Activated CD4-positive, alpha-beta T cell treated with anti-CD3 and anti-CD28 coated beads, Interleukin-2, Interleukin-4, amounts not matched to agents 100 ng/mL and 50 ng/mL, durations not matched to agents 16 hours and 8 hours (primary cell): ENCODE measurements around the gene RPS15A.
A peak's percentile ranks its signal among the peaks of the same experiment; 100 is the strongest.

Source experiments
- DNase-seq: peaks from one replicate; pipeline ENCODE4 v3.0.0-alpha.2; 2020; ENCODE audit warnings: low spot score

Gene RPS15A

DNA sequence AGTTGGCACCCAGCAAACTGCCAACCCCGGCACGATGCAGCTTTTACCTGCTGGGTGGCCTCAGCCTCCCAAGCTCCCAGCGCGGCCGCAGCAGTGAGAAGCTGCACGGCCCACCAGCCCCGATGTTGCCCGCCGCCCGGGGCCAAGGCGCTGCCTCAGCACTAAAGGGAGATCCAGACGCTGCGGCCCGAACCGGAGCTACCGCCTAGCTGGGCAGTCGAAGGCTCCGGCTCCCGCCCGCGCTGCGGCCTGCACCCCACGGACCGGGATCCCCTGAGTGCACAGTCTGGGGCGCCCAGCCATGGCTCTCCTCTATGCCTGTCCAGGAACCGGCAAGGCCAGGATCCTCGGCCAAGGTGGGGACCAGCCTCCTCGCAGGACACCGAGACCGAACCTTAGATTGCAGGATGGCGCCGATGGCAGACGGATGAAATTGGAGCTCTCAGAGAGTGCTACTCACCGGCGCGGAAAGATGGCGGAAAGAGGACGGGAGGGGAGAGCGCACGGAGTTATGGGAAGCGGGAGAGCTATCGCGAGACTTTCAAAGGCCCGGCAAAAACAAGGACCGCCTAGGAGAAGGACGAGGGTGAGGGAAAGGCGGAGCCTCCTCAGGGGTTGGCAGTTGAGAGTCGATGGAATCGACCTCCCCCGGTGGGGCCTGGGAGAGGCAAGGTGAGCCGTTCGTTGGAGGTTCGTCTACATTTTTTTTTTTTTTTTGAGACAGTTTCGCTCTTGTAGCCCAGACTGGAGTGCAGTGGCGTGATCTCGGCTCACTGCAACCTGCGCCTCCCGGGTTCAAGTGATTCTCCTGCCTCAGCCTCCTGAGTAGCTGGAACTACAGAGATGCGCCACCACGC is at the start of gene RPS15A:
TSS of gene RPS15A (minus strand) at position 485 of the 857 bp plus-strand sequence. CDS start 1,221 bp downstream, outside the sequence.
- peak; percentile 96 for DNase-seq

DNA sequence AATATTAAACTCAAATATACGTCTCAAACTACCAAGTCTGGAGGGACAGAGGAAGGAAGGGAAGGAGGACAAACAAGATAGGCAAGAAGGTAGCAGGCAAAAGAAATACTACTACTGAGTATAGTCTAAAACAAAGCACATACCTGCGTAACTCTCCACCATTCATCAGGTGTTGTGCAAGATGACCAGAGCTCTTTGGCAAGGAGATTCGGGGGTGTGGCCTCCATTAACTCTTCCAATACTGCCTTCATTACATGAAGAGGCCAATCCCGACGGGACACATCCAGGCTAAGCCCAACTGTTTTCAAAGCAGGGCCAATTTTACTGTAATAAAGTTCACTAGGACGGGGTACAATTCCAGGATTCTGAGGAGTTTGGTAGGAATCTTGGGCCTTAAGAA is 49.4 kb upstream of the RPS15A start:
- DNase-seq, result no peak

GRCh38 chr16:18836702-18837101 is 46.6 kb upstream of the RPS15A start:
- DNase-seq, result peak; percentile 8

GRCh38 chr16:18834864-18835263 is 44.7 kb upstream of the RPS15A start:
- DNase-seq, result no peak

GRCh38 chr16:18833707-18834505 is 43.8 kb upstream of the RPS15A start:
- no peak for DNase-seq

GRCh38 chr16:18832613-18833012 is 42.5 kb upstream of the RPS15A start:
- DNase-seq, result no peak

DNA sequence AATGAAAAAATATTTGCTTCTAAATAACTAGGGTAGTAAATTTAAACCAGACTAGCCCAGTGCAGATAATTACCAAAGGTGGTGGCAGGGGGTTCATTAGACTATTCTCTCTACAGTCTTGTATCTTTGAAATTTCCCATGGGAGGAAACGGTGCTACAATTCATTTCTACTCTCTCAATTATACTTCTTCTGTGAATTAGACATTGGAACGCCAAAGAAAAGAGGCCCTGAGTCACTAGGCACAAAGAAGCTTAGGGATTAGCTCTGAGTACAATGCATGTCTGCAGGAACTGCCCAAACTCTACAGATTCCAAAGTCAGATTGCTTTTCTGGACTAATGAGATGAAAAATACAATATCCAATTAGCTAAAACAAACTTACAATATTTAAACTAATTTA is 41.9 kb upstream of the RPS15A start:
- no peak for DNase-seq

- DNase-seq, result no peak
Measured at GRCh38 chr16:18829251-18829650, 39.1 kb upstream of the RPS15A start.

GRCh38 chr16:18827890-18828289 is 37.8 kb upstream of the RPS15A start:
- no peak for DNase-seq

DNA sequence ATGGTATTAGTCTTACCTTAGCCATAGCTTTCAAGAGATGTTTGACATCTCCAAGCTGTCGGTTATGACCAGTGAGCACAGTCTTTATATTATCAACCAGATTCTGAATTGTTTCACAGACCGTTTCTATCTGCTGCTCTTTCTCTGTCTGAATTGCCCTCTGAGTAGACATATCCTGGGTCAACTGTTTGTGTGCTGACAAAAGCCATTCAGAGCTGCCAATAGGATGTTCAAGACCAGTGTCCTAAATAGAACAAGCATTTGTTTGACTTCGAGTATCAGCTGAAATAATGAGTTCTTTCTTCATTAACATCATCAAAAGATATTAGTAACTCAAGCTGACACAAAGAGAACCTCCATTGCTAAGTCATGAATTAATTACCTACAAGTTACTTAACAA is 26.2 kb upstream of the RPS15A start:
- DNase-seq, result no peak

DNA sequence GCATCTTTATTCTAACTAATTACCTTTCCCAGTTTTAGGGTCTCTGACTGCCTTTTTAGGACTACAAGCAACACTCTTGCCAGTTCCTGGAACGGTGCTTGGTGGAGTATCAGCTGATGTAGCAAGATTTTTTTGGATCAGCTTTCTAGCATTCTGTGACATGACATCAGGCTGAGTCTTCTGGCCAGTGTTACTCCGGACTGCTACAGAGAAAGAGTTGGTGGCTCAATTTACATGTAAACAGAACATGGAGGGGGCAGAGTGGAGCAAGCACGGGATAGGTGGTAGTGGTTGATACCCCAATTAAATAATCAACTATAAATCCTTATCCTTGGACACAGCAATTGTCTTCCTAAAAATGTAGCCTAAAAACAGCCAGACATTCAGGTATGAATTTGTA is 21.8 kb upstream of the RPS15A start:
- DNase-seq, result no peak

DNA sequence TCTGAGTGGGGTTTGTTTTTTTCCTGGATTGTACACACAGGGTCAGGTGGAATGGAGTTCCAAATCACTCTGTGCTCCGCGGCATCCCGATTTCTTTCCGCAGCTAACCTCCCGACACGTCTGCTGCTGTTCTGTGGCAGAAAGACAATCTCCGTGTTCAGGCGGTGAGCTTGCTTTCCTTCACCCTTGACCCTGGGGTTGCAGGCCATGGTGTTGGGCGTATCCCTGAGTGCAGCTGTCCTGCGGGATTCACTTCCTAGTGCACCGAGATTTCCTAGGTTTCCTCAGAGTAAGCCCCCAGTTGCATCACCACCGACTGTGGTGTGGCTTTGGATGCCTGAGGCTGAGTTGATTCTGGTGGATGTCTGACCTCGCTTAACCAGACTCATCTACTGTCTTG is 19.0 kb upstream of the RPS15A start:
- DNase-seq, result no peak

GRCh38 chr16:18805257-18805773 is 15.2 kb upstream of the RPS15A start:
- no peak for DNase-seq

DNA sequence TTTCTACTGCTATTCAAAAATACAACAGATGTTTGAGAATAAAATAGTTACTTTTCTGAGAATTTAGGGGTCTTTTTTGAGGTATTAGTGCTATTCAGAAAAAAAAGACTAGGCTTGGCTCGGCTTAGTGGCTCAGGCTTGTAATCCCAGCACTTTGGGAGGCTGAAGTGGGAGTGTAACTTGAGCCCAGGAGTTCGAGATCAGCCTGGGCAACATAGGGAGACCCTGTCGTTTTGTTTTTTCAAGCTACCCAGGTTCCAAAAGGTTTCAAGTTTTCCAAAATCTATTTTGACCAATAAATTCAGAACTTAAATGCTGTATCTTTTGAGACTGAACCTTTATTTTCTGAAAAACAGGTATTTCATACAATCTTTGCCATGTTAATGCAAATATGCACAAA is 14.4 kb upstream of the RPS15A start:
- DNase-seq, result no peak

DNA sequence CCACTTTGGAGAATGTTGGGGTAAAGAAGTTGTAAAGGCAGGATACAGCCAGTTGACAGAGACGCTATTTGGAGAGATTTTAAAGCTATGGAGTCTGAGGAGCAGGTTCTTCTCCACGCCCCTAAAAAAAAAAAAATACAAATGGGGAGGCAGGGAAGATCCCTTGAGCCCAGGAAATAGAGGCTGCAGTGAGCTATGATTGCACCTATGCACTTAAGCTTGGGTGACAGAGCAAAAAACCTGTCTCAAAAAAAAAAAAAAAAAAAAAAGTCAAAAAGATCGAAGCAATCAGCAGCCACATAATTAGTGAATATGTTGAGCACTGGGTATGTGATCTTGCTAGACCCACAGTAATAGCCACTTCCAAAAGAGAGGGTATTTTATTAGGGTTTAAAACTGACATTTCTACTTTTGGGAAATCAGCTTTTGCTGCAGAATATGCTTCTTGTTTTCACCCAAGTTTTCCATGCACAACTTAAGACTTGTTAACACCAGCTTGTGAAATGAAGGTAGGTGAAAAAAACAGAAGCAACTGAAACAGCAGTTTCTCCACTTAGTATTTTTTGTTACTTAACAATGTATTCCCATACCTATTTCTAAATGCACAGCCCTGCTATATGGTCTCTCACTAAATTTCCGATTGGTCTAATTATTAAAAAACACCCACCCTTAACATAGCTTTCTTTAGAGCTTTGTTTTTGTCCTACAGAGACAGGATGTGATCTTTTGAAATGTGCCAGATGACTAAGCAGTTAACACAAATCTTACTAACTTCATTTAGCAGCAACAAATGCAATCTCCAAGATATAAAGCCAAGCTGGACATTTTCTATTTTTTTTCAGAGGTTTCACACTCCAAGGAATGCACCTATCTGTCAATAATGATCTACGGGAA is 13.7 kb upstream of the RPS15A start:
- peak; percentile 50 for DNase-seq

- no peak for DNase-seq
Measured at GRCh38 chr16:18802767-18803343, 12.7 kb upstream of the RPS15A start.

GRCh38 chr16:18801145-18801972 is 11.2 kb upstream of the RPS15A start, which contains the start of gene ARL6IP1:
Gene ARL6IP1, minus strand, starts transcription at chr16:18801549. Its CDS starts 83 bp downstream, at chr16:18801466.
- peak; percentile 99 for DNase-seq

GRCh38 chr16:18800775-18801144 is 10.6 kb upstream of the RPS15A start:
- DNase-seq, result no peak

DNA sequence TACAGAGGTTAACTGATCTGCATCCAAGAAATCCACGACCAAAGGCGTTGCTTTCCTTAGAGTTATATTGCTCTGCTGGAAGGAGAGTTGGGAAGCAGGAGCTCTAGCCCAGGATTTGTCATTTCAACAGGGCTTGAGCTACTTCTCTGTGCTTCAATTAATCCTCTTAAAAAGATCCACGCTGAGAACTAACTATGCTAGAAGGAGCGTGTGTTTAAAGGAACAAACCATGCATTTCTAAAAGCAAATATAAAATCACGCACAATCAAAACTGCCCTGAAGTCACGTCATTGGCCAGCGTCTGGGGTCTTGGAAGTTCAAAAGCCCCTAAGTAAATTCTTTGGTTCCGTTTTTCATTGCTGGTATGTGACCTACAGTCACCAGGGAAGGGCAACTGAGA is 10.2 kb upstream of the RPS15A start:
- DNase-seq, result no peak

DNA sequence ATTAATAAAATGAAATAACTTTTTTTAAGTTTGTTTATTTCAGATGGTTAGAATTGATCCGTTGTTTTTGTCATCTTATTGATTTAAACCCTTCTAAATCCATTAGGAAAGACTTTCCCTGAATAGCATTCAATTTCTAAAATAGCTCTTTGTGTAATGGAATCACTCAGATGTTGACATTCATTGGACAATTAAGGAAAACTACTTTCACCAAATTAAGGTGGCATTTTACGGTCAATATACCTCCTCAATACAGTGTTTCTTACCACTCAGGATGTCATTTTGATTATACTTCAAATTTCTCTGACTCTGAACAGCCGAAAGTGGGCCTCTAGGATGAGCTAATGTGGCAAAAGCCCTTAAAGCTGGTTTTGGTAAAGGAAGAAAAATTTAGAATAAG is 9.4 kb upstream of the RPS15A start:
- DNase-seq, result no peak

DNA sequence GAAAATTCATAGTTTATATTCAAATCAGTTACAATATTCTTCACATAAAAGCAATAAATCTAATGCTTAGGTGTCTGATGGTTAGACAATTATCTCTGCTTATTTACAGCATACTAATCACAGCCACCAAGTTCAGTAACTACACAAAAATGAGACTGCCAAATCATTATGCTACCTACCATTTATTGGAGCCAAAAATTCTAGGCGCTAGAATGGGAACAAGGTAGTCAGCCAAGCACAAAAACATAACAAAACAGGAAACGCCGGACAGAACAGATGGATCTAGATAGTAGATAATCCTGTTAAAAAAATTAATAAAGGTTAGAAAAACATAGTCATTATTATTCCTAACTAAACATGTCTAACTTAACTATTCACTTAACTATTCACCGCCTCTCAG is 7.6 kb upstream of the RPS15A start:
- DNase-seq, result no peak
